Skin epidermis (tissue), 12 donors: ENCODE results near the gene ASB6.
"Not testable (repeated sequence)": the region's sequence is repeated elsewhere in the genome, so short reads cannot be mapped to it uniquely, and the experiment has no call there.

Experiments
- H3K27ac ChIP-seq, 21 experiments: fragments of 200-600 bp; sonication (generic) in 11 of 21; one replicate each; pipeline ENCODE4 v1.5.0; 2020; ENCODE audit warnings: mild to moderate bottlenecking in 3 of 21, inconsistent platforms in 2 of 21, moderate library complexity in 2 of 21
- H3K4me3 ChIP-seq, 7 experiments: fragments of 200-600 bp; sonication (generic) in 2 of 7; one replicate each; pipeline ENCODE4 v1.5.0; 2020; ENCODE audit warnings: inconsistent platforms in 2 of 7, mild to moderate bottlenecking in 2 of 7, moderate library complexity in 1 of 7

The ASB6 gene

DNA sequence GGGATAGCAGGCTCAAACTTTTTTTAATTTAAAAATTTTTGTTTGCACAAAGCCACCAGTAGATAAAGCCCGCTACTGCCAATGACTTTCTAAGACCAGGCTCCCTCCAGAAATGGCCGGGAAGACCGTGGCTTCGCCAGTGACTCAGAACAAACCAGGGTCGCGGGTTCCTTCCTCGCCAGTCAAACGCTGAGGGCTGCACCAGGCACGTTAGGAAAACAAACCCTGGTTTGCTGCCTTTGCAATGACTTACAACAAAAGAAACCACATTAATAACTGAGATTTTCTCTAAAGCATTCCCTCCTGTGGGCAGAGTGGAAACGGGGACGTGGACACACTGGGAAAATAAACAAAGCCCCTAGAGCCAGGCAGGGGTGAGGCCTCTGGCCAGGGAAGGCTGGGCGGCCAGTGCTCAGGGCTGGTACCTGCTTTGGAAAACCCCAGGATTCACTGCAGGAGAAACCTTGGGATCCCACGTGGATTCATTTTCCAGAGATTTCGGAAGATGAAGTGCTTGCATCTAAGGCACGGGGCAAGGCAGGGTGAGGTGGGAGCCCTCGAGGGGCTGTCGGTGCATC, 27.3 kb upstream of the ASB6 start:
- Histone ChIP-seq H3K27ac (peak overlapping the region in 8 of 21 experiments; percentile 2 to 55 (median 35)), H3K4me3 (no peak overlapping the region)

DNA sequence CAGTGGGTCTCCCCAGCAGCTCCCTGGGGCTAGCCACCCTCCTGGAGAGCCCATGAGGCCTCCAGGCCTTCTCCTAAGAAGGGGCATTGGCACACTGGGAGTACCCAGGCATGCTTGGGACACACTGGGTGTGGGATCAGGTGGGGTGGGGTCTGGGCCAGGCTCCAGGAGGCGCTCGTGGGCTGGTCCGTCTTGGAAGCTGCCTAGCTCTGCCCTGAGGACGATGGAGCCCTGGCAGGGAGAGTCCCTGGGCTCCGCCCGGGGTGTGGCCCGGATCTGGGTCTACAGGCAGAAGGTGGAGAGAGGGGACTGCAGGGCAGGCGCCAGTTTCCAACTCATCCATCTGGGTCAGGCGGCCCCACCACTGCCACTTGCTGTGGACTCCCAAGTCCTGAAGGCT, 25.9 kb upstream of the ASB6 start:
- H3K27ac ChIP-seq, result peak overlapping the region in 14 of 21 experiments; percentile 34 to 87 (median 60)
- H3K4me3 ChIP-seq, result peak overlapping the region in 2 of 7 experiments; percentile 43 to 57

DNA sequence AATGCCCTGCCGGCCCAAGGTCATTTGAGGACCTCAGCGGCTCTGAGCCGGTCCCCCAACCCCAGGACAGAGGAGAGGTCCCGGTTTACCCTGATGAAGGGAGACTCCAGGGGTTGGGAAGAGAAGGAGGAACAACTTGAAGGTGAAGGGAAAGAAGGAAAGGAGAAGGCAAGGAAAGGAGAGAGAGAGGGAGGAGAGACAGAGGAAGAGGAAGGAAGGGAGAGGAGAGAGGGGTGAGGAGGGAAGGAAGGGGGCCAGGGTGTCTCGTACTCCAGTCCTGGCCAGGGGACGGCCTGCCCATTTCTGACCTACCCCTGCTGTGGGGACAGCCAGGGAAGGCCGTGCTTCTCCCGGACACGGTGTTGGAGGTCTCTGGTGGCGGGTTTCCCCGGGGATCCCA, 25.4 kb upstream of the ASB6 start:
- peak overlapping the region in 16 of 21 experiments; percentile 11 to 87 (median 62) for H3K27ac ChIP-seq
- H3K4me3 ChIP-seq, result peak overlapping the region; percentile 24 to 57 (median 42)

DNA sequence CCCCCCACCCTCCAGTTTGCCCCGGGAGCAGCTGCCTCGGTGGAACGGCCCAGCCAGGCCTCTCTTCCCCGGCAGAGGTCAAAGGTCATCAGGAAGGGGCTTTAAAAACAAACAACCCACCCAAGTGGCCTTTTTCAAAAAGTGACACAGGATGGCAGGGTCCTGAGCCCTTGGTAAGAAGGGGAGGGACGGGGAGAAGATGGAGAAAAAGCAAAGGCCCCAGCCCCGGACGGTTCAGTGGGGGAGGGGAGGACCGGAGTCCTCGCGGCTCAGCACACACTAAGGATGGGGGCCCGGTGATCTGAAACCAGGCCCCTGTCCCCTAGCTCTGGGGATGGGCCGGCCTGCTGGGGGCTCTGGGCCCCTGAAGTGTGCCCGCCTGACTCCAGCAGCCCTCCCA, 24.6 kb upstream of the ASB6 start:
- peak overlapping the region in 17 of 21 experiments; percentile 11 to 87 (median 64) for H3K27ac ChIP-seq
- H3K4me3 ChIP-seq, result peak overlapping the region; percentile 24 to 57 (median 42)

- Histone ChIP-seq H3K27ac (peak overlapping the region in 17 of 21 experiments; percentile 11 to 87 (median 64)), H3K4me3 (peak overlapping the region; percentile 24 to 57 (median 42))
Measured at GRCh38 chr9:129665814-129666520, 24.0 kb upstream of the ASB6 start.

GRCh38 chr9:129665389-129665775, 23.4 kb upstream of the ASB6 start, which contains the start of gene PRRX2:
PRRX2 (plus strand) TSS chr9:129665647; CDS start chr9:129665868, 221 bp downstream.
- H3K4me3 ChIP-seq, result peak within 1 kb of the TSS; percentile 30 to 57 (median 42)
- H3K27ac ChIP-seq, result peak within 1 kb of the TSS in 18 of 21 experiments; percentile 11 to 87 (median 63)

- peak overlapping the region in 16 of 21 experiments; percentile 12 to 87 (median 60) for H3K27ac ChIP-seq
Measured at GRCh38 chr9:129664746-129665388, 22.9 kb upstream of the ASB6 start.

DNA sequence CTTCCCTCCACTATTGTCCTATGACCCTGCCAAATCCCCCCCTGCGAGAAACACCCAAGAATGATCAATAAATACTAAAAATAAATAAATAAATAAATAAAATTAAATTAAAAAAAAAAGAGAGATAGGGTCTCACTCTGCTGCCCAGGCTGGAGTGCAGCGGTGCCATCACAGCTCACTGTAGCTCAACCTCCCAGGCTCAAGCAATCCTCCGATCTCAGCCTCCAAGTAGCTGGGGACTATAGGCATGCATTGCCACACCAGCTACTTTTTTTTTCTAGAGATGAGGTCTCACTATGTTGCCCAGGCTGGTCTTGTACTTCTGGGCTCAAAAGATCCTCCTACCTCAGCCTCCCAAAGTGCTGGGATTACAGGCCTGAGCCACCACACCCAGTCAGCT, 20.3 kb upstream of the ASB6 start:
- H3K27ac ChIP-seq, H3K4me3 ChIP-seq: not testable (repeated sequence)

More at GRCh38 chr9:129664746-129665388, 22.9 kb upstream of the ASB6 start:
- peak overlapping the region; percentile 30 to 57 (median 42) for H3K4me3 ChIP-seq

- Histone ChIP-seq H3K4me3 (no peak overlapping the region), H3K27ac (no peak overlapping the region)
Measured at GRCh38 chr9:129661029-129661428, 19.1 kb upstream of the ASB6 start.

- Histone ChIP-seq H3K27ac (no peak overlapping the region), H3K4me3 (no peak overlapping the region)
Measured at GRCh38 chr9:129656795-129657390, 14.9 kb upstream of the ASB6 start.

DNA sequence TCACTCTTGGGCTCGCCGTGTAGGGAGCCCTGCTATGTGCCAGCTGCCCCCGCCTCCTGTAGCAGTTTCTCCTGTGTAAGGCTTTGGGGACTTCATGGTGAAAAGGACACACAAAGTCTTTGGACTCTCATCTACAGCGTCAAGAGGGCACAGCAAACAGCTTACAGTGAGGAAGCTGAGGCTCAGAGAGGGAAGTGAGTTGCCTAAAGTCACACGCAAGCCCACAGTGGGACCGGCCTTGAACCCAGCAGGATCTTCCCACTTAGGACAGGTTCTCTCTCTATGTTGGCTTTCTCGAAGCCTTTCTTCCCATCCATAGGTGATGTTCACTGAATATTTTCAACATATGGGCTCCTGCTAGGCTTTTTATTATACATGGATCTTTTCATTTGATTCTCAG, 13.7 kb upstream of the ASB6 start:
- Histone ChIP-seq H3K4me3 (no peak overlapping the region), H3K27ac (no peak overlapping the region)

GRCh38 chr9:129655154-129655553, 13.2 kb upstream of the ASB6 start:
- H3K4me3 ChIP-seq, result no peak overlapping the region
- no peak overlapping the region for H3K27ac ChIP-seq

DNA sequence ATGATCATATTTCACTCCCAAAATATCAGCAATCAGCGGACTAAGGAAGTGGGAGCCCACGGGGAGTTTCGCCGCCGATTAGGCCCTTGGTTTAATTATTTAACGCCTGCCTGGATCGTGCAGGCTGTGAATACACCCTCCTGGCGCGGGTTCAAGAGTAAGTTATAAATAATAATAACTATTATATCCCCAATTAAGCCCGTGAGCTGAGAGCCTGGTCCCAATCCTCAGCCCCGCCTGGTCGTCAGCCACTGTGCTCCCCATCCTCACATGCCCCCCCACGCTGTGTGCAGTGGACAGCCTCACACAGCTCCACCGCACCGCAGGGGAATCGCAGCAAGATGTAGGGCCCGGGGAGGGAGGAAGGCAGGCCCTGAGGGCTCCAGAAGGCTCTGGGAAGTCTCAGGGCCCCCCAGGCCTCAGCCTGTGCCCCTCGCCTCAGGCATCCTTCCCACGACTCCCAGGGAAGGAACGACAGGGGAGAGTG, 12.6 kb upstream of the ASB6 start:
- H3K4me3 ChIP-seq, result no peak overlapping the region

GRCh38 chr9:129653823-129654553, 12.0 kb upstream of the ASB6 start:
- Histone ChIP-seq H3K27ac (peak overlapping the region in 3 of 21 experiments; percentile 5 to 39 (median 21)), H3K4me3 (no peak overlapping the region)

More for the DNA sequence above, 12.6 kb upstream of the ASB6 start:
- peak overlapping the region in 2 of 21 experiments; percentile 21 to 43 for H3K27ac ChIP-seq

DNA sequence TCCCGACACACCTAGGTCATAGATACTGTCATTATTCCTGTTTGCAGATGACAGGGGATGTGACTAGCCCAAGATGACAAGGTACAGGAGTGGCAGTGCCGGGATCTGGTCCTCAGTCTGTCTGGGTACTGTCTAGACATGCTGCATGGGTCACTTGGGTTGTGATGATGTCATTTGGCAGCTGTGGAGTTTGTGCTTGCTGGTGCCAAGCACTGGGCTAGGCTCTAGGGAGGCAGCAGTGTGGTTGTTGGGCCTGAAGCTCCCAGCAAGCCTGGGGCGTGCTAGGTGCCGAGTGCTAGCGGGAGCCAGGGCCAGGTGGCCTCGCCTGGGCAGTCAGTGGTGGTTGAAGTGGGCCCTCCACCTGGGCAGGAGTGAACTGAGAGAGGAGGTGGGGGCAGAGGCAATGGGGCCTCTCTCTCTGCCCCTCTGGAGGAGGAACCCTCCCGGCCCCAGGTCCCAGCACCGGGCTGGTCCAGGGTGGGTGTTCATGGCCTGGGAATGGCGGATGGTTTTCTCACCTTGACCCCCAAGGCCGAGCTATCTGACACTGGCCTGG, 8.8 kb upstream of the ASB6 start:
- Histone ChIP-seq H3K27ac (peak overlapping the region in 12 of 21 experiments; percentile 9 to 84 (median 72)), H3K4me3 (no peak overlapping the region)

GRCh38 chr9:129649726-129650679, 8.1 kb upstream of the ASB6 start:
- Histone ChIP-seq H3K4me3 (no peak overlapping the region), H3K27ac (peak overlapping the region in 20 of 21 experiments; percentile 9 to 84 (median 70))

- H3K27ac ChIP-seq, result peak overlapping the region in 10 of 21 experiments; percentile 4 to 84 (median 71)
Measured at GRCh38 chr9:129648764-129649115, 6.8 kb upstream of the ASB6 start.

More at GRCh38 chr9:129648764-129649115, 6.8 kb upstream of the ASB6 start:
- no peak overlapping the region for H3K4me3 ChIP-seq
